Gastrocnemius medialis (tissue), 4 donors: ENCODE results near the gene ATP7B. TPM values are rescaled to one million over a fixed set of nuclear protein-coding genes. Genes with fewer than 3 reads are reported as not detected.

Experiments
- ATAC-seq, 2 donors: fragments of 150-250 bp; one replicate each; pipeline ENCODE4 v1.9.1; 2016
- DNase-seq, 2 donors: peaks; one replicate each; pipeline ENCODE4 v3.0.0-alpha.2; 2019
- H3K27ac ChIP-seq, 4 donors: fragments of 200-600 bp; sonication (generic); 1 replicate in 1 of 4; 2 replicates in 3 of 4; pipeline ENCODE4 v1.5.1; 2016 to 2018; ENCODE audit warnings: mild to moderate bottlenecking in 2 of 4, moderate library complexity in 1 of 4
- H3K27me3 ChIP-seq, 3 donors: fragments of 200-600 bp; sonication (generic) in 2 of 3; 1 replicate in 1 of 3; 2 replicates in 2 of 3; pipeline versions ENCODE4 v1.5.1 to v1.6.0; 2016 to 2019; ENCODE audit warnings: mild to moderate bottlenecking in 1 of 3, moderate library complexity in 1 of 3
- H3K36me3 ChIP-seq, 2 donors: fragments of 200-600 bp; sonication (generic) in 1 of 2; one replicate each; pipeline ENCODE4 v1.5.1; 2017 to 2018
- H3K4me1 ChIP-seq, 2 donors: fragments of 200-600 bp; sonication (generic) in 1 of 2; one replicate each; pipeline ENCODE4 v1.5.1; 2016 to 2017; ENCODE audit warnings: mild to moderate bottlenecking in 2 of 2
- H3K4me3 ChIP-seq, 4 donors: fragments of 200-600 bp; sonication (generic) in 3 of 4; 1 replicate in 1 of 4; 2 replicates in 3 of 4; pipeline ENCODE4 v1.5.1; 2016 to 2019; ENCODE audit warnings: mild to moderate bottlenecking in 2 of 4
- H3K9me3 ChIP-seq, 3 donors: fragments of 200-600 bp; sonication (generic) in 2 of 3; 1 replicate in 1 of 3; 2 replicates in 2 of 3; pipeline ENCODE4 v1.5.1; 2016 to 2019
- CTCF ChIP-seq, 5 experiments: fragments of 450-650 bp in 3 of 5; fragments of 200-600 bp in 2 of 5; sonication (generic) in 2 of 5; IDR thresholded peaks in 4 of 5; conservative IDR thresholded peaks in 1 of 5; 1 replicate in 4 of 5; 2 replicates in 1 of 5; pipeline ENCODE4 v1.5.1; 2016 to 2019; ENCODE audit warnings: antibody characterized with exemption in 5 of 5, mild to moderate bottlenecking in 3 of 5, moderate library complexity in 3 of 5
- POLR2A ChIP-seq, 2 donors: fragments of 450-650 bp; IDR thresholded peaks; one replicate each; pipeline ENCODE4 v1.6.1; 2017; ENCODE audit warnings: antibody characterized with exemption in 2 of 2, mild to moderate bottlenecking in 2 of 2, moderate library complexity in 2 of 2
- in situ Hi-C, 4 donors: fragments of 200-750 bp; cut with MboI; loops; one replicate each; pipeline versions ENCODE4 v1.15.0 to v1.8.0; 2017; ENCODE audit warnings: low sequenced_read_pairs in 4 of 4
- intact Hi-C: fragments of 100-400 bp; cut with DNase I; formaldehyde crosslinking; loops from one replicate; pipeline ENCODE4 v1.15.1; 2023; ENCODE audit warnings: low total_unique reads
- total RNA-seq, 4 donors: library from RNA; depleted of rRNA; stranded (reverse); fragments of >200 nt; gene quantifications; one replicate each; pipeline versions ENCODE4 v1.1.0 to v1.2.3, GENCODE V29; 2016

ATP7B gene
- total RNA-seq, 4 donors from 2014 or later = 1.6 to 3.3 (median 2.6) TPM

GRCh38 chr13:51957377-51958216, 53.7 kb downstream of the ATP7B start:
- H3K9me3 ChIP-seq = no peaks in the 10 kb centered on the region
- ATAC-seq (no peak), DNase-seq (no peak)
- peaks cover 6 to 12% of the 10 kb centered on the region in 2 donors for H3K4me1 ChIP-seq
- intact Hi-C loops (no loop called here), in situ Hi-C loops (no loop called here)
- no peaks in the 10 kb centered on the region for H3K27me3 ChIP-seq
- no peak overlapping the region for H3K4me3 ChIP-seq
- H3K36me3 ChIP-seq = no peaks in the 10 kb centered on the region
- TF ChIP-seq POLR2A (IDR thresholded peaks at IDR 0.05) (no peak), CTCF (IDR thresholded peaks at IDR 0.05 in 4 of 5, conservative IDR thresholded peaks at IDR 0.05 in 1 of 5) (no peak)
- no peak overlapping the region for H3K27ac ChIP-seq

- Histone ChIP-seq H3K4me1 (peaks cover 6 to 12% of the 10 kb centered on the region in 2 donors), H3K9me3 (no peaks in the 10 kb centered on the region), H3K4me3 (no peak overlapping the region), H3K36me3 (no peaks in the 10 kb centered on the region), H3K27ac (no peak overlapping the region), H3K27me3 (no peaks in the 10 kb centered on the region)
- TF ChIP-seq CTCF (IDR thresholded peaks at IDR 0.05 in 4 of 5, conservative IDR thresholded peaks at IDR 0.05 in 1 of 5) (no peak), POLR2A (IDR thresholded peaks at IDR 0.05) (no peak)
- ATAC-seq (no peak), DNase-seq (no peak)
- in situ Hi-C loops (no loop called here), intact Hi-C loops (no loop called here)
Measured at GRCh38 chr13:51956717-51957116, 54.5 kb downstream of the ATP7B start.

DNA sequence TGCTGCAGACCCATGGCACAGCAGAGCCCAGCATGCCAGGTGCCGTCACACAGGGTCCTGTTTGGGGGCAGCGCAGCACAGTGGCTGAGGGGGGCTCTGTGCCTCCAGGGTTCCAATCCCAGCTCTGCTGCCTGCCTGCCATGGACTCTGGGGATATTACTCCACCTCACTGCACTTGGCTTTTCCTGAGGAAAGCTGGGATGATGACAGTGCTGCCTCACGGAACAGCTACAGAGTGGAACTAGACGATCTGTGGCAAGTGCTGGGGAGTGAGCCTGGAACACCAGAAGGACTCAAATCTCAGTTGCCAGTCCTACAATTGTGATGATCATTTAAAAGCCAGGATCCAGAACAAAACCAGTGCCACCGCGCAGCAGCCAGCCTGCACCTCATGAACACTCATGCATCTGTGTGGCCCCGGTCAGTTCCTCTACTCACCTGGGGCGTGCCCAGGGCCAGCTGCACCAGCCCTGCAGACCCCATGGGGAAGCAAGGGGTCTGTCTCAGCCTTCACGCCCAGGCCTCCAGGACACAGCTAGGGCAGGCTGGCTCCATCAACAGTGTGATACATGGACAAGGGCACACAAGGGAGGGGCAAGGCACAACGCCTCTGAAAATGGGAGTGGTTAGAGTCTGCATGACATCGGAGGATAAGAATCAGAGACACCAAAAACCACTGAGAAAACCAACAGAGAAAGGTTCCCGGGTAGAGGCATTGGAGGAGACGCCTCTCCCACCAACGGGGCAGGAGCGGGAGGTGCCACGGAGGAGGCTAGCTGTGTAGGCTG, 55.2 kb downstream of the ATP7B start:
- no peak for TF ChIP-seq CTCF (IDR thresholded peaks at IDR 0.05 in 4 of 5, conservative IDR thresholded peaks at IDR 0.05 in 1 of 5)
- no peak for TF ChIP-seq POLR2A (IDR thresholded peaks at IDR 0.05)

DNA sequence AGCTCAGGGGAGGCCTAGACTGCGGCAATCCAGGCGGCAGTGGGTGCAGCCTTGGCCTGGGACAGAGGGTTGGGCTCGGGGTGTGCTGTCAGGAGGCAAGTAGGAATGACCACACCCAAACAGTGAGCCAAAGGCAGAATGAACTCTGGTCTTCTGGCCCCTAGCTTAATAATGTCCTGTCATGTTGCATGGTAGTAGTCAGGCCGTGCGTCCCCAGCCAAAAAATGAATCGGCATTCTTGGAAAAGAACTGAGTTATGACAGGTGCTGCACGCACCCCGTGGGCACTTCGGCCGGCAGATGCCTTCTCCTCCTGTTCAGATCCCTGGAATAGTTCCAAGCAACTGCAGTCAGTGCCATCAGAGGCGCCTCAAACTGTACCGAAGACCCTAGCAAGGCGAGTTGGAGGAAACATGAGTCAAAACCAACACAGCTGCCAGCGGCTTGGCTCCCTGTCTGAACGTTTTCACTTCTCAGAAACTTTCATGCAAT, 55.9 kb downstream of the ATP7B start:
- in situ Hi-C loops (no loop called here), intact Hi-C loops (no loop called here)
- H3K27me3 ChIP-seq = no peaks in the 10 kb centered on the region
- DNase-seq (peak; percentile 6 to 56), ATAC-seq (peak; percentile 64 to 80)
- peaks cover 6 to 8% of the 10 kb centered on the region in 2 donors for H3K4me1 ChIP-seq
- no peaks in the 10 kb centered on the region for H3K36me3 ChIP-seq
- H3K4me3 ChIP-seq = no peak overlapping the region
- TF ChIP-seq POLR2A (IDR thresholded peaks at IDR 0.05) (no peak), CTCF (IDR thresholded peaks at IDR 0.05 in 4 of 5, conservative IDR thresholded peaks at IDR 0.05 in 1 of 5) (no peak)
- no peaks in the 10 kb centered on the region for H3K9me3 ChIP-seq
- H3K27ac ChIP-seq = peak overlapping the region in 2 of 4 donors; percentile 54 to 56

More for the DNA sequence above, 55.2 kb downstream of the ATP7B start:
- no peak overlapping the region for H3K4me3 ChIP-seq
- no peaks in the 10 kb centered on the region for H3K27me3 ChIP-seq
- H3K36me3 ChIP-seq = no peaks in the 10 kb centered on the region
- no peaks in the 10 kb centered on the region for H3K9me3 ChIP-seq
- peaks cover 6 to 10% of the 10 kb centered on the region in 2 donors for H3K4me1 ChIP-seq
- ATAC-seq (peak in 1 of 2 donors; percentile 49), DNase-seq (no peak)
- in situ Hi-C loops = no loop called here
- intact Hi-C loops = no loop called here
- peak overlapping the region in 2 of 4 donors; percentile 54 to 56 for H3K27ac ChIP-seq
